Fibroblast of pulmonary artery (primary cell): ENCODE measurements around the gene APOA1.

ENCODE experiments used
- DNase-seq: peaks from one replicate; pipeline ENCODE4 v3.0.0-alpha.2; 2010; ENCODE audit warnings: low read depth
- H3K4me3 ChIP-seq: replicated peaks from 2 replicates; pipeline ENCODE4 v1.5.1; 2011; ENCODE audit warnings: low read depth, mild to moderate bottlenecking, control low read depth, low read length, moderate library complexity
- TF ChIP-seq, protein P1 (sequence below): IDR thresholded peaks from 2 replicates; pipeline ENCODE4 v1.5.1; 2011; ENCODE audit warnings: mild to moderate bottlenecking, control low read depth, low read length, inconsistent platforms; ENCODE audit errors: missing control alignments

APOA1 gene

DNA sequence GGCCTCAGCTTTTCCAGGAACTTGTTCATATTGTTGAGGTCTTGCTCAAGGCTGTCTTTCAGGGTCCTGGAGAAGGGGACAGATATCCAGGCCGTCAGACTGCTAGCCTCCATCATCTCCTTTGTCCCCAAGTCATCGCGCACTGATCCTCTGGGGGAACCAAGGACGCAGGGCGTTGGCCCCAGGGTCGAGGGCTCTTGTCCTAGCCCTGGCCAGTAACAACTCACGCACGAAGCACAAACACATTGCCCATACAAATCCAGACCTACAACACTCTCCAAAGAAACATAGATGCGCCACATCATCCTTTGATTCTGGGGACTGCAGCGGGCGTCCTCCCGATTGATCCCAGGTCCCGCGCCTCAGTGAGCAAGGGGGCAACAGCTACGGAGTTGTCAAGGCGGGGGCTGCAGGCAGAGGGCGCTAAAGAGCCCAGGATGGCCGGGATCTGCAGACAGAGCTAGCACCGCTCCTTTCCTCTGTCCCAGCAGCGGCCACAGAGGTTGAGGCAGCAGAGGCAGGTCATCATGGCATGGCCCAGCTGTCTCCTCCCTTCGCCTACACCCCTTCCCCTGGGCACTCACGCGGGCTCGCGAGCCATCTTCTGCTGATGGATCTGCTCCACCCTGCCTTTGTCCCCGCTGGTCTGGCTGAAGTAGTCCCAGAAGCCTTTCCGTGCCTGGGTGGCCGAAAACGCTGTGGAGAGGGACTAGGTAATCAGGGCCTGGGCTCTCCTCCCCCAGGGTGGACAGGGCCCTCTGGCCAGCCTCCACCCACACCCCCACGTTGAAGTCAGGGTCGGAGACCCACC lies 46.2 kb downstream of the APOA1 start:
- DNase-seq, result peak; percentile 74
- H3K4me3 ChIP-seq, result no peak overlapping the region
- TF ChIP-seq, protein P1, sequence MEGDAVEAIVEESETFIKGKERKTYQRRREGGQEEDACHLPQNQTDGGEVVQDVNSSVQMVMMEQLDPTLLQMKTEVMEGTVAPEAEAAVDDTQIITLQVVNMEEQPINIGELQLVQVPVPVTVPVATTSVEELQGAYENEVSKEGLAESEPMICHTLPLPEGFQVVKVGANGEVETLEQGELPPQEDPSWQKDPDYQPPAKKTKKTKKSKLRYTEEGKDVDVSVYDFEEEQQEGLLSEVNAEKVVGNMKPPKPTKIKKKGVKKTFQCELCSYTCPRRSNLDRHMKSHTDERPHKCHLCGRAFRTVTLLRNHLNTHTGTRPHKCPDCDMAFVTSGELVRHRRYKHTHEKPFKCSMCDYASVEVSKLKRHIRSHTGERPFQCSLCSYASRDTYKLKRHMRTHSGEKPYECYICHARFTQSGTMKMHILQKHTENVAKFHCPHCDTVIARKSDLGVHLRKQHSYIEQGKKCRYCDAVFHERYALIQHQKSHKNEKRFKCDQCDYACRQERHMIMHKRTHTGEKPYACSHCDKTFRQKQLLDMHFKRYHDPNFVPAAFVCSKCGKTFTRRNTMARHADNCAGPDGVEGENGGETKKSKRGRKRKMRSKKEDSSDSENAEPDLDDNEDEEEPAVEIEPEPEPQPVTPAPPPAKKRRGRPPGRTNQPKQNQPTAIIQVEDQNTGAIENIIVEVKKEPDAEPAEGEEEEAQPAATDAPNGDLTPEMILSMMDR, result peak; percentile 90

- DNase-seq, result no peak
- H3K4me3 ChIP-seq, result no peak overlapping the region
- TF ChIP-seq, protein P1, result no peak
Measured at GRCh38 chr11:116790167-116791001, 47.0 kb downstream of the APOA1 start.

DNA sequence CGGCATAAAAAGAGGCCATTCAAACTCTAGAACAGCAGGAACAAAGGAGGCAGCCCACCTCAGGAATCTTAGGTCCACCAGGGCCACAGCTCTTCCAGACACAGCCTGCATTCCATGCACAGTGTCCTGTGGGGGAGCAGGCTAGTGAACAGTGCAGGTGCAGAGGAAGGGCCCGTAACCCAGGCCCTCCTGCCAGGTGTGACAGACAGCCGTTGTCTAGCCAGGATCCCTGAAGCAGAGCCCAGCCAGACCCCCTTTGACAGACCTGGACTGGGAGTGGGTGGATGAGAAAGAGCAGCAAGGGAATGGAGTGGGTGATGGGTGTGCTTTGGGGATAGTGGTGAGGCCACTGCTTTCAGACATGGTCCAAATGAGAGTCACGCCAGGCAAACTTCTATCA lies 48.4 kb downstream of the APOA1 start:
- TF ChIP-seq, protein P1, result no peak
- DNase-seq, result no peak
- no peak overlapping the region for H3K4me3 ChIP-seq

DNA sequence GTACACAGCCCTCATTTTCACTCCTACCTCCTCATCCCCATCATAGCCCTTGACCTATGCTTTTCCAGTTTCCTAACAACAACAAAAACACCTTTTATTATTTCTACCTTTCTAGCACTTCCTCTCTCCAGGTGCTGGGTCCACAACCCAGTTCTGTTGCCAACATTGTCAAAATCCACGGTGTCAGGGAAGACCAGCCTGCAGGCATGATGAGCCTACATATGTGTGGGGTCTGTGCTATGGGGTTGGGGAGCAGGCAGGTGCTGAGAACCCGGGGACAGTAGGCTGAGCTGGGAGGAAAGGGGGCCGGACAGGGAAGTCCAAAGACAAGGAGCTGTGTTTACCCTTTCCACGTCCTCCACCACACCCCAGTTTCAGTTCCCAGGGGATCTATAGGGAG lies 48.9 kb downstream of the APOA1 start:
- TF ChIP-seq, protein P1, result no peak
- peak overlapping the region; percentile 72 for H3K4me3 ChIP-seq
- no peak for DNase-seq

DNA sequence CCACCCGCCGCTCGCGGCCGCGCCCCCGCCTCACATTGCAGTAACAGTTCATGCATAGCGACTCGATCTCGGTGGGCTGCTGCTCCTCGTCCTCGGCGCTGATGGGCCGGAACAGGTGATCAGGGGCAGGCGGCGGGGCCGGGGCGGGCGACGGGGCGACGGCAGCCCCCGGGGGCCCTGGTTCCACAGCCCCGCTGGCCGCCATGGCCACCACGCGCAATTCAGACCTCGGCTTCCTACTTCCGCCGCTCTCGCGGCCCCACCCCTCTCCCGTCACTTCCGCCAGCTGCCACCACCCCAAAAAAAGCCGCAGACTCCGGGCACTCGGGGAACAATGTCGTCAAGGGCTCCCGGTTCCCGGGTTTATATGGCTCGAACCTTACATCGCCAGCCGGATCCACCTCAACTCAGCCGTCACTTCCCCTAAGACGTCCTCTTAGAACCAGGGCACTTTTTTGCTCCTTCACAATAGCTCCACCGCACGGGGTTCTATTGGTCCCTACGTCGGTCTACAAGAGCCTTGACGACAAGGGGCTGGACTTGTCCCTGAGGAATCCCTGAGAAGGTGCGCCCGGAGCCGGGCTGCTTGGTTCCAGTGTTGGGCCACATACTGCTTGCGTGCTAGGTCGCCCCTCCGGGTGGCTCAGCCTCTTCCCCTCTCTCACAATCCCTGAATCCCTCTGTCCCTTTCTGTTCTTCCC lies 49.5 kb downstream of the APOA1 start, which contains the start of gene ZPR1:
Gene ZPR1 (minus strand): TSS at position 238 of the 701 bp plus-strand sequence. CDS start 33 bp downstream, at position 205.
- peak within 1 kb of the TSS; percentile 72 for H3K4me3 ChIP-seq
- TF ChIP-seq, protein P1, result no peak
- peak; percentile 73 for DNase-seq

DNA sequence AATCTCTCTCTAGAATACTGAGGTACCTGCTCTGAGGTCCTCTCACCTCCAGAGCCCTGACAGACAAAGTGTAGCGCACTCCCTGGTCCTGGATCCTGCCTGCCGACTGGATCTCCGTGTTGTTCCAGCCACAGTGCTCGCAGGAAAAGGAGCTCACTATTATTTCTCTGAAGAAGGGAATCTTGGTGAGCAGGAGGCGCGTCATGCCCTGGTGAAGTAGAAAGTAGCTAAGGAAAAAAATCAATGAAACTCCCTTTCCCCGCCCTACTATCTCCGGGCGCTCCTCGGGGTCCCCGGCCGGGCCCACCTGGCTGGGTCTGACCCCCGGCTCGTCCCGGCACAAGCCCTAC lies 50.0 kb downstream of the APOA1 start:
- peak overlapping the region; percentile 72 for H3K4me3 ChIP-seq
- no peak for DNase-seq
- TF ChIP-seq, protein P1, result no peak
